A549 treated with Hydrocortisone at 1 μM for 4 hours (cell line): ENCODE measurements around the gene OGG1. TPM values are rescaled to one million over a fixed set of nuclear protein-coding genes. Genes with fewer than 3 reads are reported as not detected.

ENCODE experiments used
- total RNA-seq: library from RNA; stranded (reverse); fragments of 200-300 nt; extraction: Qiagen RNA extraction; gene quantifications from 5 replicates; pipeline ENCODE4 v1.2.3, GENCODE V29; 2022

Gene OGG1
- total RNA-seq: 13.5 to 18.2 TPM (median 16.6 TPM) in 5 replicates

DNA sequence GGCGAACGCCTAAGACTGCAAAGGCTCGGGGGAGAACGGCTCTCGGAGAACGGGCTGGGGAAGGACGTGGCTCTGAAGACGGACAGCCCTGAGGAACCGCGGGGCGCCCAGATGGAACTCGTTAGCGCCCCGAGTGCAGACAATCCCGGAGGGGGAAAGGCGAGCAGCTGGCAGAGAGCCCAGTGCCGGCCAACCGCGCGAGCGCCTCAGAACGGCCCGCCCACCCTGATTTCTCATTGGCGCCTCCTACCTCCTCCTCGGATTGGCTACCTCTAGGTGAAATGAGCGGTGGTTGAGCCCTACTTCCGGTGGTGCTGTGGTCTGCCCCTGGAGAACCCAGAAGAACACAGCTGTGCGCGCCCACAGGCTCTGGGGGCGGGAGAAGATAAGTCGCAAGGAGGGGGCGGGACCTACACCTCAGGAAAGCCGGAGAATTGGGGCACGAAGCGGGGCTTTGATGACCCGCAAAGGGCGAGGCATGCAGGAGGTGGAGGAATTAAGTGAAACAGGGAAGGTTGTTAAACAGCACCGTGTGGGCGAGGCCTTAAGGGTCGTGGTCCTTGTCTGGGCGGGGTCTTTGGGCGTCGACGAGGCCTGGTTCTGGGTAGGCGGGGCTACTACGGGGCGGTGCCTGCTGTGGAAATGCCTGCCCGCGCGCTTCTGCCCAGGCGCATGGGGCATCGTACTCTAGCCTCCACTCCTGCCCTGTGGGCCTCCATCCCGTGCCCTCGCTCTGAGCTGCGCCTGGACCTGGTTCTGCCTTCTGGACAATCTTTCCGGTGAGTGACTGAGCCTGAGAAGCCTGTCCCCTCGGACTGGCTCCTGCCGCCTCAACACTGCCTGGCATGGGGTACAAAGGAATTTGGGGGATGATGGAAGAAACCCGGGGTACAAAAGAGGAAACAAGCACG lies at the start of gene OGG1:
Gene OGG1 (plus strand): TSS at position 308 of the 911 bp plus-strand sequence. CDS start 335 bp downstream, at position 643.

GRCh38 chr3:9703736-9704346 lies 45.9 kb upstream of the OGG1 start, which contains the start of gene CPNE9:
CPNE9 (plus strand) TSS chr3:9703833; CDS start chr3:9703997, 164 bp downstream.

GRCh38 chr3:9731206-9732079 lies 18.3 kb upstream of the OGG1 start, which contains the start of gene BRPF1:
BRPF1 (plus strand) TSS chr3:9731735; CDS start chr3:9734141, 2,406 bp downstream.

GRCh38 chr3:9769426-9770275 lies 19.9 kb downstream of the OGG1 start, which contains the start of gene CAMK1:
CAMK1 (minus strand) TSS chr3:9769947; CDS start chr3:9767749, 2,198 bp downstream.

GRCh38 chr3:9792405-9793160 lies 42.8 kb downstream of the OGG1 start, which contains the start of the genes ARPC4 and TADA3:
ARPC4 (plus strand) TSS chr3:9793082; CDS start chr3:9793122, 40 bp downstream.
TADA3 (minus strand) TSS chr3:9792473; CDS start chr3:9791466, 1,007 bp downstream.

Other genes starting within 250 kb of the OGG1 start
- 0.05 to 0.09 TPM (median 0.07 TPM) in 5 replicates for gene LHFPL4, start 196.1 kb upstream of the OGG1 start, total RNA-seq
- 28.6 to 31.2 TPM (median 29.8 TPM) in 5 replicates for gene MTMR14, start 100.4 kb upstream of the OGG1 start, total RNA-seq
- 0.10 to 0.30 TPM (median 0.18 TPM) in 5 replicates for gene CPNE9, start 46.1 kb upstream of the OGG1 start, total RNA-seq
- 16.3 to 20.4 TPM (median 18.2 TPM) in 5 replicates for gene BRPF1, start 18.2 kb upstream of the OGG1 start, total RNA-seq
- 14.6 to 18.4 TPM (median 17.2 TPM) in 5 replicates for gene CAMK1, start 20.0 kb downstream of the OGG1 start, total RNA-seq
- 58.9 to 62.3 TPM (median 60.1 TPM) in 5 replicates for gene TADA3, start 42.5 kb downstream of the OGG1 start, total RNA-seq
- gene ARPC4, start 43.1 kb downstream of the OGG1 start, total RNA-seq: 152 to 264 TPM (median 157 TPM) in 5 replicates
- gene TTLL3, start 60.3 kb downstream of the OGG1 start, total RNA-seq: 7.1 to 7.8 TPM (median 7.4 TPM) in 5 replicates
- 51.9 to 63.3 TPM (median 60.5 TPM) in 5 replicates for gene RPUSD3, start 94.1 kb downstream of the OGG1 start, total RNA-seq
- 61.6 to 88.8 TPM (median 71.7 TPM) in 5 replicates for gene CIDEC, start 130.3 kb downstream of the OGG1 start, total RNA-seq
- gene JAGN1, start 140.7 kb downstream of the OGG1 start, total RNA-seq: 78.5 to 106 TPM (median 99.5 TPM) in 5 replicates
- gene IL17RE, start 152.9 kb downstream of the OGG1 start, total RNA-seq: 1.4 to 2.3 TPM (median 1.6 TPM) in 5 replicates
- gene IL17RC, start 167.1 kb downstream of the OGG1 start, total RNA-seq: 27.3 to 35.3 TPM (median 31.1 TPM) in 5 replicates
- 11.6 to 14.0 TPM (median 13.1 TPM) in 5 replicates for gene CRELD1, start 183.9 kb downstream of the OGG1 start, total RNA-seq
- 1.4 to 1.9 TPM (median 1.6 TPM) in 5 replicates for gene PRRT3, start 202.5 kb downstream of the OGG1 start, total RNA-seq
- 110 to 145 TPM (median 116 TPM) in 5 replicates for gene EMC3, start 236.9 kb downstream of the OGG1 start, total RNA-seq